CD4-positive, alpha-beta T cell treated with Interleukin-6 at 100 ng/mL for 8 hours (primary cell): Measurements from ENCODE around the gene GRIN2A.

Source experiments
- DNase-seq: peaks from one replicate; pipeline ENCODE4 v3.0.0-alpha.2; 2020; ENCODE audit warnings: mixed read lengths, low spot score

Gene GRIN2A

GRCh38 chr16:9852003-9852402 is 330.2 kb downstream of the GRIN2A start:
- no peak for DNase-seq

DNA sequence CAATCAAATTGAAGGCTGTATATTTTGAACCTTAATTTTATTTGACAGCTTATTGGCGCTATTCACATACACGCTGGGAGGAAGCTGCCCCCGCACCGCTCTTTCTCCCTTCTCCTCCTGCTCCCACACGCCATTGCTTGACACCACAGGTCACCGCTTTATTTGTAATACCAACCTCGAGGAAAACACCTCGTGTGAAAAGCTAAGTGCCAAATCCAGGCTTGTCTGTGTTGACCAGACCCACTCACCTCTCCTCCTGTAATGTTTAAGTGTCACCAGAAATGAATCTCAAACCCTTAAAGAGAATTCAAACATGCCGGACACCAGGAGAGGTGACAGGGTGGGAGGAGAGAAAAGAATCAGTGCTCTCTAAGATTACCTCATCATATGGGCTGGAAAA is 331.4 kb downstream of the GRIN2A start:
- no peak for DNase-seq

DNA sequence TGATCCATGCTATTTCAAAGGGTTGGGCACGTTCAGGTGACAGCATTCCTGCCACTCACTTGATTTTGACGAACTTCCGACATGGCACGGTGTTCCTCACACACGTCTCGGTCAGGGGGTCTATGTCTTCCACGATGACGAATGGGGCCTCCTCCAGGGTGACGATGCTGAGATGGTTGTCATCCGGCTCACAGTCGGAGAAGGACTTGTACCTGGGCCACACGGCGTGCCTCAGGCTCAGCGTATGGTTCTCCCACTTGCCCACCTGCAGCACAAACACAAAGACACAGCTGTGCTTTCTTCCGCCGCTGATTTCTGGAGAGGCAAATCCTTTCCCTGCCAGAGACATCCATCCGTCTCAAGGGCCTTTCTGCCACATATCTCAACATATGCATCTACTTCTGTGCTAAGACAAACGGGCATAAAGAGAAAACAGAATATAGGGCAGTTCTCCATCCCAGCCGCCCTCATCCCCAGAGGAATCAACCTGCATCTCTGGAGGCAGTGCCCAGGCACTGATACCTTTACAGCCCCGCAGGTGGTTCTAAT is 332.5 kb downstream of the GRIN2A start:
- no peak for DNase-seq

- DNase-seq, result no peak
These were observed 335.1 kb downstream of the GRIN2A start for GRCh38 chr16:9847146-9847545.

GRCh38 chr16:9846362-9847099 is 335.7 kb downstream of the GRIN2A start:
- no peak for DNase-seq

DNA sequence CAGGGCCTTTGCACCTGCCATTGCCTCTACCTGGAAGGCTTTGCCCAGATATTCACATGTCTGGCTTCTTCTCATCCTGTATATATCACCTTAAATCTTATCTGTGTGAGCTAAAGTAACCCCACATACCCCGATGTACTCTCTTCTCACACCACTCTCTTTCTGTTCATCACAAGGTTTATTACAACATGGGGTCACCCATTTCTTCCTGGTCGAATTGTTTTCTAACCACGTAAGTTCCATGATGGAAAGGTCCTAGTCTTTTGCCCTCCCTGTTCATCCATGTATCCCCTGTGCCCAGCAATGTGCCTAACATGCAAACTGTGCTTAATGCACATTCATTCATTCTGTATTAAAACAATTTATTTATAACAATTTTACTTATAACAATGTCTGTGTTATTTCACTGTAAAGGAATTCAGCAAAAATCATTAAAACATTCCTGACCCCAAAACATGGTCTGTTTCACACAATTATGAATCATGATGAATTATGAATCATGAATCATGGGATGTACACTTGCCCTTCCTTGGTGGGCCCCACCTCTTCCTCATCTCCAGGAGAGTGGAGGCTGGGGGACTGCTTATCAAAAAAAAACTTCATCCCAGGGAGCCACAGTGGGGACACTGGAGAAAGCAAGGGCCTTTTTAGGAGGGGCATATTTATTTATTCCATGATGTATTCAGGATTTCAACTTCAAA is 336.4 kb downstream of the GRIN2A start:
- no peak for DNase-seq

GRCh38 chr16:9844361-9844760 is 337.9 kb downstream of the GRIN2A start:
- DNase-seq, result no peak

DNA sequence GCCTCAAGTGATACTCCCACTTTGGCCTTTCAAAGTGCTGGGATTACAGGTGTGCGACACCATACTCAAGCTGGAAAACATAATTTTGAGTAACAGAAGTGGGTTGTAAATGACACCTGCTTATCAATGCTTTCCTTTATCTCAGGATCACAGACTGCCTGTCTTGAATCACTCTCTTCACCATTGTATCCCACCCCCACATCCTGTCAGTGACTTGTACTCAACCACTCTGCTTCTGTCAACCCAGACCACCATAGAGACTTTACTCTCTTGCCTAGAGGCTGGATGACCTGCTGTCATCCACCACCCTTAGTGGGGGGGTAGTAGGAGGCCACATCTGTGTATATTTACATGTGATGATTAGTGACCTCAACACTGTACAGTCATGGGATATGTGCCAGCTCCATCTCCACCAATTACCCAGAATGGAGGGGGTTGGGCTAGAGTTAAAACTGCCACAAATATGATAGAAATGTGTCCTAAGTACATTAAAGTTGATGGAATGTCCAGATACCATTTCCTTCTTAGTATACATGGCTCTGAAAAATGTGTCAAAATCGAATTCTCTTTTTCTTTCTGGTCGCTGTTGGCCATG is 338.7 kb downstream of the GRIN2A start:
- no peak for DNase-seq

DNA sequence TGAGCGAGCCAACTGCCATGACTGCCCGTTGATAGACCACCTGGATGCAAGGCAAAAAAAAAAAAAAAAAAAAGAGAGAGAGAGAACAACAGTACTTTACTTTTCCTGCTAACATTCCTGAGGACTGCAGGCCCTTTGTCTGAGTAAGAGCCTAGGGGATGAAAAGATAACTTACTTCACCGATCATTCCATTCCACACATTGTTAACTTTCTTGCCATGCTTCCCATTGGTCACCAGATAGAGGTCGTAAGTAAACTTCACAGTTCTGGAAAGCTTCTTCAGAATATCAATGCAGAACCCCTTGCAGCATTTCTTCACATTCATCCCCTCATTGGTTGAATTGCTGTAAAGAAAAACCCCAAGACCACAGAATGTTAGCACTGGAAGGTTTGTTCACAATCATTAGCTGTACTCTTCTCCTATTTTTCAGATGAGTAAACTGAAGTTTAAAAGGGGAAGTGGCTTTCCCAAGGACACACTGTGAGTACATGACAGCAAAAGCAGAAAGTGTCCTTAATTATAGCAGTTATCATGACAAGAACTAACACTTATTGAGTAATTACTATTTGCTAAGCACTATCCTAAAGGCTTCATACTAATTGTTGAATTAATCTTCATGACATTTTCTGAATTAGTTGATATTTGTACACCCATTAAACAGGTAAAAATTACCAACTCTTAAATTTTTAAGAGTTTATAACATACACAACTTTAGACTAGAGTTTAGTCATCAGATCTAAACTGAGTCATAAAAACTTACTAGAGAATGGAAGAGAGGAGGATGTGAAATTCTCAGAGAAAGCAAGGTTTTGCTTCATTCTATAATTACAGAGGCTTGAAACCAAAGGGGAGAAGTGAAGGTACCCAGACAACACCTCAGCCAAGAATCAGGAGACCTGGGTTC is 341.2 kb downstream of the GRIN2A start:
- DNase-seq, result no peak

DNA sequence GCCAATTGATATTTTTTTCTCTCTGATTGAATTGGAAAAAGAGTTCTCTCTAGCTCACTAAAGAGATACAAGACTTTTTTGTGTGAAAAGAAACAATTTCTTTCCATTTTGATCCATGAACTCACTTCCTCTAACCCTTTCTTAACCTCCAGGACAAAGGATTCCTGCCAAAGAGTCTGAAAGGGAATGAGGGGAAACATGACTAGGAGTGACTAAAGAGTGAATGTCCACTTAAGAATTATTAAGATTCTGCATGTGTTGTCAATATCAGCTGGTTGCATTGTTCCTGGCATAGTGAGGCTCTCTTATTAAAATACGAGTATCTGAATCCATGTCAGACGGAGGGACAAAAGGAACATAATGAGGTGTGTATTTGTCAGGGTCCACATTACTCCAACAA is 344.7 kb downstream of the GRIN2A start:
- DNase-seq, result no peak

- no peak for DNase-seq
These were observed 346.0 kb downstream of the GRIN2A start for GRCh38 chr16:9836118-9836736.

DNA sequence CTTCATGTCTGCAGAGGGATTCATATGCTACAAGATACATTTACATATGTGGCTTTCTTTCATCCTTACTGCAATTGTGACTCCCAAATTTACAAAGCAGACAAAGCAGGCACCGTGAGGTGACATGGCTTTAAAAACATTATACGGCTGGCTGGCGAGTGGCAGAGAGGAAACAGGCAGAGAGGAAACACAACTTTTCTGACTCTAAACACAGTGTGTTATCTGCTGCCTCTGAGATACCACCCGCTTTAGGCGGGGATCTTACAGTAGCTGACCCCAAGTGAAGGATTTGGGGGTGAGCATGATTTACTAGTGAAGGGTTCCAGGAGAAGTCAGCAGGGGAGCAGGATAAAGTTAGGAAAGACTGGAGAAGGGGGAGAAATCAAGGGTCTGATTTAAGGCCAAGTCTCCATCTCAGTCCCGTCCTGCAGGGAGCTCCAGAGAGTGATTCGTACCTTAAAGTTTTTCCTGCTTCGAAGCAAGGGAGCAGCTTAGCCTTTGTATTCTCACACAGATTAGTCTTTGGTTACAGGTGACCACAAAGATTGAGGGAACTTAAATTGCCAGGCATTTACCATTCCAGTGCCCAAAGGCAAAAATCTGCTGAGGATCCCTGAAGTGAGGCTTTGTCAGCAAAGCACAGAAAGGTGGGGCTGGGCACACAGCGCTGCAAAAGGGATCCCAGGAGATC is 355.0 kb downstream of the GRIN2A start:
- no peak for DNase-seq

- DNase-seq, result no peak
These were observed 355.6 kb downstream of the GRIN2A start for GRCh38 chr16:9826656-9827055.

DNA sequence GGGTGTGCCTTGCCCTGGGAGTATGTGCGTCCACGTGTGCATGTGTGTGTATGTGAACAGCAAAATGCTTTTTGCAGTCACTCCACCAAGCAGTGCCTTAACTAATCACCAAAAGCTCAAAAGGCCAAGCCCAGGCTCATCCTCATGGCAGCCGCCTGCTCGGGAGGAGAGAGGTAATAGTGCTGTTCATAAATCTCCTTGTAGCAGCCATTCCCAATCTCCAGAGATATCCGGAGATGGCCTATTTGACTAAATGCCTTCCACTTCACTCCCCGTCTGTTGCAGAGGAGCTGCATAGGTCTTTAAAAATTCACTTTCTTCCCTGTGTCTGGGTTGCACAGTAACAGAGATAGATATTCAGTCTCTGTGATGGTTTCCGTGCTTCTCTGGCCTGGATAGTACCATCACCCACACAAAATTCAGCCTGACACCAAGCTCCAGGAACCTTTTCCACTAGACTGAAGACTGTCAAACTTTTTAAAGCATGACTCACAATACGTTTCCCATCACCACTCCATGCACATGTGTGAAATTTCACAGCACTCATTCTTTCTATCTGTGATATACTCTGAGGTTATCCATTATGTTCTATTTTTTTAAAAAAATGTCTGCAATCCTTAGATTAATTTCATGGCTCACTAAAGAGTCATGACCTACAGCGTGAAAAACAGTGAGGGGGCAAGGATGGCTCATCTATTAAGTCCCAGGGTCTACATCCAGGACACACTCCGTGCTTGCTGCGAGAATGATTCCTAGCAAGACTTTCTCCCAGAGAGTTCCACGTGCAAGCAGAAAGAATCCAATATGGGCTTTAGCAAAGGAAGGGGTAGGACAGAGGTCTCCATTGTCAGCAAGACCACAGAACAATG is 357.8 kb downstream of the GRIN2A start:
- no peak for DNase-seq

- DNase-seq, result no peak
These were observed 358.7 kb downstream of the GRIN2A start for GRCh38 chr16:9823510-9823909.

DNA sequence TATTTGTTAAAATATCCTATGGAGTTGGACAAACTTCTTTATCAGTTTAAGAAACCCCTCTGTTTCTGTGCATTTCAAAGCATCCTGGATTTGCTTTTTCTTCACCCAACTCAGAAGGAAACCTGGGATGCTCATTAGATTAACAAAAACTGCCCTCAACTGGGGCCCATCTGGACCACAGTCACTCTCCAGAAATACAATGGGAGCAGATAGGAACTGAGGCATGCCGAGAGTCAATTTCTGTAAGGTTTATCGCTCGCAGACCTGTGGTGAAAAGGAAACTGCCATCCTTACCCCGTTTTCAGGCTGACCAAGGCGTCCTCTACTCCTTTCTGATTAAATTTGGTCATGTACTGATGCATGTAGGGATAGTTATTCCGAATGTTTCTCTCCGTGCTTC is 360.3 kb downstream of the GRIN2A start:
- no peak for DNase-seq

GRCh38 chr16:9821331-9821730 is 360.9 kb downstream of the GRIN2A start:
- no peak for DNase-seq

DNA sequence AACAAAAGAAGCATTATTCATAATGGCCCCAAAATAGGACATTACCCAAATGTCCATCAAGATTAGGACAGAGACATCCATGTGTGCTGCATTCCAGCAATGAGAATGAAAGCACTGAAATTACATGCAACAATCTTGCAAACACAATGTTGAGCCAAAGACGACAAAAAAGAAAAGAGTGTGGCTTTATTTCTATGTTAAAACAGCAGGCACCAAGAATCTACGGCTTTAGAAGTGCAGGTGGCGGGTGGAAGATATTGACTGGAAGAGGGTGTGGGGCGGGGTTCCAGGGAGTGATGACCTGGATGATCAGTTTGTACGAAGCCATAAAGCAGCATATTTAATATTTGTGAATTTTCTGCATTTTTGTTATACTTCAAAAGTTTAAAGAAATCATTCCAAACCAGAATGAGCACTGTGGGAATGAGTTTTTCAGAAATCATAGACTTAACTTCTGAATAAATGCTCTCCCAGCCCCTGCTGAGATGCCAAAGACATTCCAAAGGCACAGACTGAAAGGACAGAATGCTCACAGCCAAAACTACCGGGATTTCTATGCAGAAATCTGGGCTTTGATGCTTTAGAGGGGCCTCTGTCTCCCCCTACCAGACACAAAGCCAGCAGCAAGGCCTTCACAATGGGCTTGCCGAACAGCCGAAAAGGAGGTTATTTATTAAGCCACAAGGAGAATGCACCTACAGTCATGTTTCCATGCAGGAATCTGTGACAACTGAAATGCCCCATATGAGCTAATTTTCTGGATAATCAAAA is 361.6 kb downstream of the GRIN2A start:
- no peak for DNase-seq

GRCh38 chr16:9818702-9819101 is 363.5 kb downstream of the GRIN2A start:
- DNase-seq, result no peak
